ENCODE results near the gene ICE2. TPM values are rescaled to one million over a fixed set of nuclear protein-coding genes. Genes with fewer than 3 reads are reported as not detected.
"Not testable (repeated sequence)": the region's sequence is repeated elsewhere in the genome, so short reads cannot be mapped to it uniquely, and the experiment has no call there.

ICE2 gene
- total RNA-seq, 1 donor from 2014 or later: 95.3 TPM

DNA sequence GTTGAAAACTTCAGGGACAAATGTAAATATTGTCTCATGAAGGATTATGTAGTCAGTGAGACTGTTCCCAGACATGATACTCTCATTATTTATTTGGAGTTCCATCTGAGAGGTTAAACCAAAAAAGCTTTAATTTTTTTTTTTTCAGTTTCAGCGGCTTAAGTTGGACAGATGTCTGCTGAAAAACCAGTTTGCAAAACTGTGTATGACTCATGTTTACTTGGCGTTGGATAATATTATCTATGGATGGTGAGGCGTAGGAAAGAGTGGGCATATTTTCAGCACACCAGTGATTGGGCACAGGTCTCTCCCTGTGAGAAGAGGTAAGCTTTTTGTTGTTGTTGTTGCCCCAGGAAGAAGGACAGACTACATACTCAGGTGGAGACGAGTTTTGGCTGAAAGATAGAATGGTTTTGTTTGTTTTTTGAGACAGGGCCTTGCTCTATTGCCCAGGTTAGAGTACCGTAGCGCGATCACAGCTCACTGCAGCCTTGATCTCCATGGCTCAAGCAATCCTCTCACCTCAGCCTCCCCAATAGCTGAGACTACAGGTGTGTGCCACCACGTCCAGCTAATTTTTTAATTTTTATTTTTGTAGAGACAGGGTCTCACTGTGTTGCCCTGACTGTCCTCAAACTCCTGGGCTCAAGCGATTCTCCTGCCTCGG is 64.8 kb downstream of the ICE2 start:
- Histone ChIP-seq H3K27me3 (no peaks in the 10 kb centered on the region), H3K9me3 (ENCODE audit: low read depth) (no peaks in the 10 kb centered on the region), H4K20me1 (ENCODE audit: low read depth) (no peaks in the 10 kb centered on the region), H3K4me3 (no peak overlapping the region), H3K4me1 (no peaks in the 10 kb centered on the region), H3K4me2 (no peak overlapping the region), H3K9ac (no peak overlapping the region), H3K36me3 (no peaks in the 10 kb centered on the region), H3F3A (ENCODE audit: low read depth) (no peaks in the 10 kb centered on the region), H3K79me2 (ENCODE audit: low read depth) (no peaks in the 10 kb centered on the region), H2AFZ (replicated peaks) (no peak overlapping the region), H3K27ac (no peak overlapping the region)
- Mint-ChIP-seq H3K27ac (no peak overlapping the region), H3K9me3 (peaks cover 2% of the 10 kb centered on the region), H3K4me1 (peaks cover 9% of the 10 kb centered on the region), H3K36me3 (peaks cover 2% of the 10 kb centered on the region), H3K4me3 (no peak overlapping the region), H3K27me3 (ENCODE audit: insufficient read depth, low read depth) (no peaks in the 10 kb centered on the region)
- no peak for TF ChIP-seq EZH2phosphoT487 (IDR thresholded peaks at IDR 0.05)
- no peak for DNase-seq (ENCODE audit: low spot score)

DNA sequence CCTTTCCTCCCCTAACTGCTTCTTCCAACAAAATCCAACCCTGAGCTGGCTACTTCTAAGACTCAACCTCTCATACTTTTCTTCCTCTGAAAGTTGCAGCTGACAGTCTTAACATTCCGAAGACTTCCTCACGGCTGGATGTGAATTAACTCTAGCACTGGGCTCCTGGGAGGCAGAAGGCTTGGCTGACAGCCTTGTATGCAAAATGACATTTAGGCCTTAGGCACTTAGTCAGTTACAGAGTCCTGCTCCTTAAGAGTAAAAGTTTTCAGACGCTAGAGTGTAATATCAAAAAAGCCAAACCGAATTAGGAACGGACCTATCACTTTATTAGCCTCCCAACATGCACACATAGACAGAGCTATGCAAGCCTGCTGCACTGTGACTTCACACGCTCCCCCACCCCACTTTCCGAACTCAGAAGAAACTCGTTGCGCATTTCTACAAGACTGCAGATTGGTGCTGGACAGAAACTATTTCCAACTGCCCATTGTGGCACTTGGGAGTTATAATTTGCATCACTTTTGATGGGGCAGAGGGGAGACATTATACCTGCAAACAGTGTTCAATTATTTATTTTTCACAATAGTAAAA is 65.6 kb downstream of the ICE2 start:
- H3K27ac ChIP-seq: no peak overlapping the region
- H3K79me2 ChIP-seq (ENCODE audit: low read depth): no peaks in the 10 kb centered on the region
- H3K27ac Mint-ChIP-seq: peak overlapping the region; percentile 28
- no peak overlapping the region for H2AFZ ChIP-seq (replicated peaks)
- peaks cover 9% of the 10 kb centered on the region for H3K4me1 Mint-ChIP-seq
- no peaks in the 10 kb centered on the region for H3K27me3 Mint-ChIP-seq (ENCODE audit: insufficient read depth, low read depth)
- no peak overlapping the region for H3K9ac ChIP-seq
- no peaks in the 10 kb centered on the region for H3F3A ChIP-seq (ENCODE audit: low read depth)
- no peaks in the 10 kb centered on the region for H3K9me3 ChIP-seq (ENCODE audit: low read depth)
- H3K4me3 ChIP-seq: no peak overlapping the region
- peaks cover 2% of the 10 kb centered on the region for H3K9me3 Mint-ChIP-seq
- H3K4me1 ChIP-seq: no peaks in the 10 kb centered on the region
- no peak for DNase-seq (ENCODE audit: low spot score)
- no peaks in the 10 kb centered on the region for H3K27me3 ChIP-seq
- no peaks in the 10 kb centered on the region for H3K36me3 ChIP-seq
- no peaks in the 10 kb centered on the region for H4K20me1 ChIP-seq (ENCODE audit: low read depth)
- H3K36me3 Mint-ChIP-seq: peaks cover 2% of the 10 kb centered on the region
- no peak for TF ChIP-seq EZH2 (IDR thresholded peaks at IDR 0.05)
- TF ChIP-seq, protein P1, sequence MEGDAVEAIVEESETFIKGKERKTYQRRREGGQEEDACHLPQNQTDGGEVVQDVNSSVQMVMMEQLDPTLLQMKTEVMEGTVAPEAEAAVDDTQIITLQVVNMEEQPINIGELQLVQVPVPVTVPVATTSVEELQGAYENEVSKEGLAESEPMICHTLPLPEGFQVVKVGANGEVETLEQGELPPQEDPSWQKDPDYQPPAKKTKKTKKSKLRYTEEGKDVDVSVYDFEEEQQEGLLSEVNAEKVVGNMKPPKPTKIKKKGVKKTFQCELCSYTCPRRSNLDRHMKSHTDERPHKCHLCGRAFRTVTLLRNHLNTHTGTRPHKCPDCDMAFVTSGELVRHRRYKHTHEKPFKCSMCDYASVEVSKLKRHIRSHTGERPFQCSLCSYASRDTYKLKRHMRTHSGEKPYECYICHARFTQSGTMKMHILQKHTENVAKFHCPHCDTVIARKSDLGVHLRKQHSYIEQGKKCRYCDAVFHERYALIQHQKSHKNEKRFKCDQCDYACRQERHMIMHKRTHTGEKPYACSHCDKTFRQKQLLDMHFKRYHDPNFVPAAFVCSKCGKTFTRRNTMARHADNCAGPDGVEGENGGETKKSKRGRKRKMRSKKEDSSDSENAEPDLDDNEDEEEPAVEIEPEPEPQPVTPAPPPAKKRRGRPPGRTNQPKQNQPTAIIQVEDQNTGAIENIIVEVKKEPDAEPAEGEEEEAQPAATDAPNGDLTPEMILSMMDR (IDR thresholded peaks at IDR 0.05): no peak
- TF ChIP-seq EZH2phosphoT487 (IDR thresholded peaks at IDR 0.05): no peak
- no peak overlapping the region for H3K4me3 Mint-ChIP-seq
- H3K4me2 ChIP-seq: no peak overlapping the region

DNA sequence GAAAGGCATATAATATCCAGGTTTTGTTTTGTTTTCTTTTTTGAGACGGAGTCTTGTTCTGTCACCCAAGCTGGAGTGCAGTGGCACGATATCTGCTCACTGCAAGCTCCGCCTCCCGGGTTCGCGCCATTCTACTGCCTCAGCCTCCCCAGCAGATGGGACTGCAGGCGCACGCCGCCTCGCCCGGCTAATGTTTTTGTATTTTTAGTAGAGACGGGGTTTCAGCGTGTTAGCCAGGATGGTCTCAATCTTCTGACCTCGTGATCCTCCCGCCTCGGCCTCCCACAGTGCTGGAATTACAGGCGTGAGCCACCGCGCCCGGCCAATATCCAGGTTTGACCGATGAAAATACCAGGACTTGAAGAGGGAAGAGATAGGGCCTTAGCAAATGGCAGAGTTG is 66.1 kb downstream of the ICE2 start:
- not testable (repeated sequence) for H3K4me1 ChIP-seq; H3K27me3 ChIP-seq; H3K36me3 ChIP-seq; H4K20me1 ChIP-seq (ENCODE audit: low read depth); H3K9me3 ChIP-seq (ENCODE audit: low read depth); H3K4me1 Mint-ChIP-seq; DNase-seq (ENCODE audit: low spot score); H3K9me3 Mint-ChIP-seq; H3K9ac ChIP-seq; H3K27ac ChIP-seq; H3K27ac Mint-ChIP-seq; H3F3A ChIP-seq (ENCODE audit: low read depth); H2AFZ ChIP-seq (replicated peaks); H3K36me3 Mint-ChIP-seq; H3K27me3 Mint-ChIP-seq (ENCODE audit: insufficient read depth, low read depth); H3K79me2 ChIP-seq (ENCODE audit: low read depth); H3K4me2 ChIP-seq; H3K4me3 Mint-ChIP-seq; H3K4me3 ChIP-seq

DNA sequence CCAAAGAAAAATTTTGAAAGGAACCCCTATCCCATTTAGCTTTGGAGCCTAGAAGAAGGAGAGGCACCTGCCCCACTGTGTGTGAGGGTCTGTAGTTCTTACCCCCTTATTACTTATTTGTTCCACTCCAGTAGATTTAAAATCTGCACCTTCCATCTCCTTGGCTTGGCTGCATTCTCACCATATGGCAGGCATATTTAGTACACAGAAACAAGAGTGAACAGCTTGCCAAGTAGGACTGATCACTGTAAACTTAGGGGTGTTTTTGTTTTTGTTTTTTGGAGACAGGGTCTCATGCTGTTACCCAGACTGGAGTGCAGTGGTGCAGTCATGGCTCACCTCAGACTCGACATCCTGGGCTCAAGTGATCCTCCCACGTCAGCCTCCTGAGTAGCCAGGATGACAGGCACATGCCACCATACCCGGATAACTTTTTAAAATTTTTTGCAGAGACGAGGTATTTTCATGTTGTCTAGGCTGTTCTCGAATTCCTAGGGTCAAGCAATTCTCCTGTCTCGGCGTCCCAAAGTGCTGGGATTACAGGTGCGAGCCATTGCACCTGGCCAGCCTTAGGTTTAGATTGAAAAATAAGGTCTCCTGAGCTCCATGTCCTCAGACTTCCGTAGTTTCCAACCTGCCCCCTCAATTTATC is 67.0 kb downstream of the ICE2 start:
- H3K27ac ChIP-seq: no peak overlapping the region
- TF ChIP-seq, protein P1 (IDR thresholded peaks at IDR 0.05): no peak
- TF ChIP-seq EZH2 (IDR thresholded peaks at IDR 0.05): no peak
- TF ChIP-seq EZH2phosphoT487 (IDR thresholded peaks at IDR 0.05): no peak
- no peak overlapping the region for H2AFZ ChIP-seq (replicated peaks)
- no peaks in the 10 kb centered on the region for H3K27me3 ChIP-seq
- H3K4me3 ChIP-seq: no peak overlapping the region
- peaks cover 2% of the 10 kb centered on the region for H3K9me3 Mint-ChIP-seq
- H3K9me3 ChIP-seq (ENCODE audit: low read depth): no peaks in the 10 kb centered on the region
- H3K27me3 Mint-ChIP-seq (ENCODE audit: insufficient read depth, low read depth): no peaks in the 10 kb centered on the region
- H3K79me2 ChIP-seq (ENCODE audit: low read depth): no peaks in the 10 kb centered on the region
- H3K27ac Mint-ChIP-seq: peak overlapping the region; percentile 39
- H4K20me1 ChIP-seq (ENCODE audit: low read depth): no peaks in the 10 kb centered on the region
- H3K4me1 Mint-ChIP-seq: peaks cover 9% of the 10 kb centered on the region
- peaks cover 8% of the 10 kb centered on the region for H3K4me1 ChIP-seq
- no peaks in the 10 kb centered on the region for H3F3A ChIP-seq (ENCODE audit: low read depth)
- no peak overlapping the region for H3K4me3 Mint-ChIP-seq
- H3K36me3 ChIP-seq: no peaks in the 10 kb centered on the region
- no peak overlapping the region for H3K4me2 ChIP-seq
- DNase-seq (ENCODE audit: low spot score): no peak
- H3K36me3 Mint-ChIP-seq: peaks cover 2% of the 10 kb centered on the region
- no peak overlapping the region for H3K9ac ChIP-seq

DNA sequence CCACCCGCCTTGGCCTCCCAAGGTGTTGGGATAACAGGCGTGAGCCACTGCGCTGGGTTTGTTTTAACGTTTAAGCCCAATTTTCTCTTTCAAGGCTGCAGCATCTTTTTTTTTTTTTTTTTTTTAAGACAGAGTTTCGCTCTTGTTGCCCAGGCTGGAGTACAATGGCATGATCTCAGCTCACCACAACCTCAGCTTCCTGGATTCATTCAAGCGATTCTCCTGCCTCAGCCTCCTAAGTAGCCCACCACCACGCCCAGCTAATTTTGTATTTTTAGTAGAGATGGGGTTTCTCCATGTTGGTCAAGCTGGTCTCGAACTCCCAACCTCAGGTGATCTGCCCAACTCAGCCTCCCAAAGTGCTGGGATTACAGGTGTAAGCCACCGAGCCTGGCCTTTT is 68.6 kb downstream of the ICE2 start:
- not testable (repeated sequence) for H3K4me2 ChIP-seq; H3K27me3 ChIP-seq; H3K4me3 ChIP-seq; H3K9me3 ChIP-seq (ENCODE audit: low read depth); H3K9ac ChIP-seq; DNase-seq (ENCODE audit: low spot score); H3K9me3 Mint-ChIP-seq; H3K27ac ChIP-seq; H3K27ac Mint-ChIP-seq; H3K4me3 Mint-ChIP-seq; H4K20me1 ChIP-seq (ENCODE audit: low read depth); H3K27me3 Mint-ChIP-seq (ENCODE audit: insufficient read depth, low read depth); H3K36me3 Mint-ChIP-seq; H3F3A ChIP-seq (ENCODE audit: low read depth); H2AFZ ChIP-seq (replicated peaks); H3K36me3 ChIP-seq; H3K79me2 ChIP-seq (ENCODE audit: low read depth)
- H3K4me1 ChIP-seq: peaks cover 13% of the 10 kb centered on the region
- H3K4me1 Mint-ChIP-seq: peaks cover 15% of the 10 kb centered on the region
